HG03196 (cell line): ENCODE measurements around the gene PXYLP1.

ENCODE experiments used
- ATAC-seq: cut with Tn5 transposase; IDR thresholded peaks from one replicate; pipeline ENCODE4 v1.9.1; 2021; ENCODE audit not compliant: unreplicated experiment

The PXYLP1 gene

GRCh38 chr3:141342386-141342785 lies 110.8 kb downstream of the PXYLP1 start:
- no peak for ATAC-seq

GRCh38 chr3:141343077-141343476 lies 111.5 kb downstream of the PXYLP1 start:
- ATAC-seq, result no peak

- ATAC-seq, result no peak
These were observed 112.2 kb downstream of the PXYLP1 start for GRCh38 chr3:141343865-141344271.
